ENCODE data around the gene URAD.
"Not testable (repeated sequence)": the region's sequence is repeated elsewhere in the genome, so short reads cannot be mapped to it uniquely, and the experiment has no call there.

The URAD gene

DNA sequence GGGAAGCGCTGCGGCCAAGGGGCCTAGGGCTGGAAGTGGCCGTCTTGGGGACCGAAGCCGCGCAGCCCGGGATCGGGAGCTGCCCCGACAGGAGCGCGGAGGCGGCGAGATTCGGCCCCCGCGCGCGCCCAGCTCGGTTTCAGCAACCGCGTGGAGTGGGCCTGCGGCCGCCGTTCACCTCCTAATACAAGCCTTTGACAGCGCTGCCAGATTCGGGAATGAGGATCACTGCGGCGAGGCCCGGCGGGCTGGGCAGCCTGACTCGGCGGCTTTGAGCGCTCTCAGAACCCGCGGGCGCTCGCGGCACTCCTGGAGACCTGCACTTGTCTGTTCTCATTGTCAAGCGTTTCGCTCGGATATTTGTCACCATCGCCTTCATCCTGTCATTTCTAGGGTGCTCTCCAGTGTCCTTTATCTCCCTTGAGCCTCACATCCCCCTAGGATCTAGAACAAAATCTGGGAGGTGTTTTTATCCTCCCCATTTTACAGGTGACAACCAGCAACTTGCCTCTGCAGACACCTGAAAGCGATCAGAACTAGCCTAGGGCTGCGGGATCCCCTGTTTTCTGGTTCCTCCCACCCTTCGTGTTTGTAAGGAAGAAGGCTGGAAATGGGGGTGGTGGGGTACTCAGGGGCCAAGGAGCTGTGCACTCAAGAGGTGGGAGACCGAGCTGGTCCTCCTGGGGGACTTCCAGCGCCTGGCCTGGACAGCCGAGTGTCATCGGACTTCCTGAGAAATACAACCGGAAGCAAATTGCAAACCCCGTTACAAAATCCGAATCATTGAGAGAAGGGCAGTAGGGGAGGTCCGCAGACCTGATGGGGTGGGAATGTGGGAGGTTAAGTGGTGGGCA lies 17.9 kb downstream of the URAD start:
- DNase-seq (ENCODE audit: low read depth in 2 of 2): no peak

DNA sequence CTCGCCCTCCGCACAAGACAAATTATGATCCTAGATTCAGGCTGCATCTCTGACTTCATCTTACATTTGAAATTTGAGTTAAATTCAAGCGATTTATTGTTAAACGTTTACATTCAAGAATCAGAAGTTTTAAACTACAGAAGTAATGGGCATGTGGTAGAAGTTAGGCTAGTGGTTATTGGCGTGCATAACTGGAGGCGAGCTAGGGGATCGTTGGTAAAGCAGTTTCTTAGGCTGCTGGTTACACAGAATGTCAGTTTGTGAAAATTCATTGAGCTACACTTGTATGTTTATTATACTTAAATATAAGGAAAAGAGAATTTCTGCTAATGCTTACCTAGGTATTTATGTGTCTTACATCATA lies 18.6 kb downstream of the URAD start:
- no peak for DNase-seq (ENCODE audit: low read depth in 2 of 2)

DNA sequence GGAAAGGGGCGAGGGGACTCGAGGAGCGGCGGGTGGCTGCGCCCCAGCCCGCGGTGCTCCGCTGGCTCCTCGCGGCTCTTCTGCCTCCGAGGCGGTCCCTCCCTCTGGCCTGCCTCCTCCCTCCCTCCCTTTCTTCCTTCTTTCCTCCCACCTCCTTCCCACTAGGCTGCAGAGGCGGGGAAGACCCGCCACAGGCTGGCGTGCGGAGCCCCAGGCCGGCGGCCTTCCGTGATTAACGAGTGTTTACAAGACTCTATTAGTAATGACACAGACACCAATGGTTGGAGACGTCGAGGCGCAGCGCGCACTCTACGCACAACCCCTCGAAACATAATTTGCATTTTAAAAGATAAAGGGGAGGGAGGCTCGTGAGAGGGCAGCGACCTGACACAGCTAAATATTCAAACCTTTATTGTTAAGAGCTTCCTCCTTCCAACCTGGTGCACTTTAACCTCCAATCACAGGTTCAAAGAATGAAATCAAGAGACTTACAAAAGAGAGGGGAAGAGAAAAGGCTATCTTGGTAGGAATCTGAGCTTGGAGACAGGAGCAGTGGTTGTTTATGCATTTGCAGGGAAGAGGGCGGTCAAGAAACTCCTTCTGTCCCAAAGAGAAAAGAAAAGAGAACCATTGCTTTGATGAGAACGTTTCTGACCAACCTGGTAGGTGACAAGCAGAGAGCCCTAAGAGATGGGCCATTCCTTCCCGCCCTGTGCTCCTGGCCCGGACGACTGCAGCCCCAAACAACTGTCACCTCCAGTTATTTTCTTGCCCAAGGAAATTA lies 19.2 kb downstream of the URAD start, which contains the start of gene CDX2:
TSS of gene CDX2 (minus strand) at position 234 of the 784 bp plus-strand sequence. CDS start 309 bp downstream, outside the sequence.
- DNase-seq (ENCODE audit: low read depth in 2 of 2): no peak

DNA sequence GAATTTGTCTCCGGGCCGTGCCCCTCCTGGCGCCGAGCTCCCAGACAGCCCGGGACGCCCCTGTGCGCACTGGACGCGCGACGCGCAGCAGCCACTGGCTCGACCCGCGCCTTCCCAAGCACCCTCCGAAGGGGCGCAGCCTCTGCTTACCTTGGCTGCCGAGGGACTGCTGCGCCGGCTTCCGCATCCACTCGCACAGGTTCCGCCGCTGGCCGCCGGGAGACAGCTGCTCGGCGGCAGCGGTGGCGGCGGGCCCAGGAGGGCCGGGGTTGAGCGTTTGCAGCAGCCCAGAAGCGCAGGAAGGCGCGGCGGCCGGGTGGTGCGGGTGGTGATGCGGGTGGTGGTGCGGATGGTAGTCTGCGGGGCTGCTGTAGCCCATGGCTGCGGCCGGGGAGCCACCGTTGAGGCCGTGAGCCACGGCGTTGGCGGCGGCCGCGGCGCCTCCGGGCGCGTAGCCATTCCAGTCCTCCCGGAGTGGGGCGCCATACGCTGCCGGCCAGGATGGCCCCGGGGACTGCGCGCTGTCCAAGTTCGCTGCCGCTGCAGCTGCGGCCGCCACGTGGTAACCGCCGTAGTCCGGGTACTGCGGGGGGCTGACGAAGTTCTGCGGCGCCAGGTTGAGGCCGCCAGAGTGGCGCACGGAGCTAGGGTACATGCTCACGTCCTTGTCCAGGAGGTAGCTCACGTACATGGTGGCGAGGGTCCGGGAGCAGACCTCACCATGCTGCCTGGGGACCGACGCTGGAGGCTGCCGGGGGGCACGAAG lies 20.0 kb downstream of the URAD start:
- no peak for DNase-seq (ENCODE audit: low read depth in 2 of 2)

DNA sequence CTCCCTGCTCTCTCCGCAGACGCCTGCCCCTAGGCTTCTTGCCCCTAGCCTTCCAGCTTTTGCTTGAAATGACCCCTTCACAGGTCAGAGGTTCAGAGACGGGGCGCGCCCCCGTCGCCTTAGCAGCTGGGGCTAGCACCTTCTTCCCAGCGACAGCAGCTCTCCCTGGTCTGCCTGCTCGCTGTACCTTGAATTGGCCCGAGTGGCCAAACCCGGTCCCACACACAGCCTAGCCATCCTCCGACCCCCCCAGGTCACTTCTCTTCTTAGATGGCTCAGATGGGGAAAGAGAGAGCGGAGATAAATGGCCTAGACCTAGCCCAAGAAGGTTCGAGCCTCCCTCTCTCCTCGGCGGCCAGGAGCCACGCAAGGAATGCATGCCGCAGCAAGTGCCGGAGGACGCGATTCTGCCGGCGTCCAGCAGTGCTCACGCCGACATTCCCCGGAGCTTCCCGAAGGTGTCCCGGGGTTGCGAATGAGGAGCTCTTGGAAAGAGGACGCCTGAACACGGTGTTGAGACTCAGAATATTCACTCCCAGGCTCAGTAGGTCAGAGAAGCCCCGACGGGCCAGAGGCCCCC lies 20.7 kb downstream of the URAD start:
- no peak for DNase-seq (ENCODE audit: low read depth in 2 of 2)

DNA sequence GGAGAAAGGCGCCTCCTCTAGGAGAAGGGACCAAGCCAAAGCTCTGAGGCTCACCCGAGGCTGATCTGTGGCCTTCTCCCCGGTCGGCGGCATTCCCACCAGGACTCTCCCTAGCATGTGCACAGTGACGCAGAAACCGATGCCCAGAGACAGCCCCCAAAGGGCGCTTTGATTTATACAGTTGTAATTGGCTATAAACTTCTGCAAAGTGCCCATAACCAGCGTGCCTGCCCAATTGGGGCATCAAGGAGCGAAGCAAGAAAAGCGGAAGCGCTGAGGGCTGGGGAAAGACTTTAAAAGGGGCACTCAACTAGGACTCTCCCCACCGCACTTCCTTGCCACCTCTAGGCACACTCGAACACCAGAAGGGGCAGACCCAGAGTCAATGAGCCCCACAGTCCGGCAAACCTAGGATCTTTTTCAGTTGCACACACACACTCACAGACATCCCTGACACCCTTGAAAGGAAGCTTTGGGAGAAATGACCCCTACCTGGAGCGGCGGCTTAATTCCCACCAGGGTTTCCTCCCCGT lies 21.2 kb downstream of the URAD start:
- DNase-seq (ENCODE audit: low read depth in 2 of 2): no peak

DNA sequence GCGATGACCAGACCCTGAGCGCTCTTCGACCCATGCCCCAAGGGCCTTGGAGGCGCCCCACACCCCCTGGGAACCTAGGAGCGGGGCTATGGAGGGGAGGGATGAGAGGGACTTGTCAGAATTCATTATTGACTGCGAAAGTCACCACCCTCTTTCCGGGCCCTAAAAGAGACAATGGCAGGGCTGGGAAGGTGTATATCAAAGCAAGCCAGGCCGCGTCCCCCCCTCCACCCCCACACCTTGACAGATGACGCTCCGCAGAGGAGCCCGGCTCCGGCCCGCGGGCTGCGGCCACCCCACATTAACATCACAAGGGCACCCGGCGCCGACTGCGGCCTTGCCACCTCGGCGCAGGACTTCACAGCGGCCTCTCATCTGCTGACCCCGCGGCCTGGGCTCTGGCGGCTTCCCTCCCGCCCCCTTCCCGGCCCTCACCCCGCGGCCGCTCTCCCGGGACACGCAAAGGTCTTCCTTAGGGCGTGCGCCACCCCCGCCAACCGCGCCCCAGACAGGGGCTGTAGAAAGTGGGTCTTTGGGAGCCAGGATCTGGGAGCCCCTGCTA lies 21.8 kb downstream of the URAD start:
- DNase-seq (ENCODE audit: low read depth in 2 of 2): no peak

DNA sequence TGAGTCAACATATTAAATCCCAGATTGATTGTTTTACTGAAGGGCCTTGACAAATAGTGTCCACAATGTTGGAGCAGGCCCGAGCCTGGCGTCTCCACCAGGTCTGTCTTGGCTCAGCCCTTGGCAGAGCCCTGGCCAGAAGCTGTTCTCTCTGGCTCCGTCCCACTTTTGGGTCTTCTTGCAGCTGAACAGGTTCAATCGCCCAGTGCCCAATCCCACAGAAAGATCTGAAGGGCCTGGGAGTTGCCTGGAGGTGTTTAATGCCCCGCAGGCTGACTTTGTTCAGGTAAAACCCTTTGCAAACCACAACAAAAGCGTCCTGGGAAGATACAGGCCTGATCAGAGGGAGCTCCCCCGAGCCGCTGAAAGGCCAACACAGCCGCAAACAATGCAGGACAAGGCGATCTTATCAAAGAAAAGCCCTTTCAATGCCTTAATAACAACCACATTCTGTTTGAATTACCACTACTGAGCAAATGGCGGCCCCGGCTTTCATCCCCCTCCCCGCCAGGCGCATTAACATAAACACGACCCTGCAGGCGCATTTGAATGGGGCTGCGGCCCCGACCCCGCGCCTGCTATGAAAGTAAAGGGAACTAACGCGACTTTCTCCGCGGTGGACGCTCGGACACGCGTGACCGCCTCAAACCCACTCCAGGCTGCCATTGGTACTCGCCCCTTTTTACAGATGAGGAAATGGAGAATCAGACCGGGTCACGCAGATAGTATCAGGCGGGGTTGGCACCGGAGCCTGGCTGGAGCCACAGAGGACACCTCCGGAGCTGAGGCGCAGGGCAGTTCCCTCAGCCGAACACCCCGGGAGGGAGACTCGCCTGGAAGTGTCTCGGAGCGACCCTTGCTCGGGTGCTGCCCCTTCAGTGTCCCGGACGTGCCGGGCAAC lies 22.5 kb downstream of the URAD start:
- no peak for DNase-seq (ENCODE audit: low read depth in 2 of 2)

DNA sequence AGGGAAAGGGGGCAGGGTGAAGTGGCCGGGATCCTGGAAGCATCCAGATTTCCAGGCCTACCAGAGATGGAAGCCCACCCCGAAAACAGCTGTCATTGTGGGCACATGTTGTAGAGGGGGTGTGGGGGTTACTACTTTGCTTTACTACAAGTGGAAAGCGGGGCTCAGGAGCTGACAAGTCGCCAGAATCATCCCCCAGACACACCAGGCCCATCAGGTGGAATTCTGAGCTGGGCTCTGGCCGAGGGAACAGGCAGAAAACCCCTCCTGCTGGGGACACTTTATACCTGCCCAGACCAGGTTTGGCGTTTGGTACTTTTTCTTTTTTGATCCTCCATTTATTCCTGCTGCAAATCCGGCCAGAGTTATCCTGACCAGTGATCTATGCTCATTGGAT lies 23.2 kb downstream of the URAD start:
- no peak for DNase-seq (ENCODE audit: low read depth in 2 of 2)

DNA sequence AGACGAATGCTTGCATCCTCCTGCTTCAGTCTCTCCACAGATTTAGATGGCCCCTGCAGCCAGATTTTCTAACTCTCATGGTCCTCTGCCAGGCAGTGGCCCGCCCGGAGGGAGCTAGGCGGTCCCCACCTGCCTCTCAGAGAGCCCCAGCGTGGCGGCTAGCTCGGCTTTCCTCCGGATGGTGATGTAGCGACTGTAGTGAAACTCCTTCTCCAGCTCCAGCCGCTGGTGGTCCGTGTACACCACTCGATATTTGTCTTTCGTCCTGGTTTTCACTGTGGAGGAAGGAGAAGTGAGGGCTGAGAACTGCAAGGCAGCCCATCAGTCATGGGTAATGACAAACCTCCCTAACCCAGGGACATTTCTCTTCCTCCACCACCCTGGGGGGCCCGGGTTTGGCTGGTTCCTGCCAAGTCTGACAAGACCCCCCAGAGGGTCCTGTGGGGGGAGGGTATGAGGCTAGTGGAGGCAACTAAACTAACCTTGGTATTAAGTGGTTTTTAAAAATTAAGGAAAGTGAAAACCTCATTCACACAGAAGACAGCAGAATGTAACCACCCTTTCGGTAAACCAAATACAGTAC lies 23.7 kb downstream of the URAD start:
- no peak for DNase-seq (ENCODE audit: low read depth in 2 of 2)

DNA sequence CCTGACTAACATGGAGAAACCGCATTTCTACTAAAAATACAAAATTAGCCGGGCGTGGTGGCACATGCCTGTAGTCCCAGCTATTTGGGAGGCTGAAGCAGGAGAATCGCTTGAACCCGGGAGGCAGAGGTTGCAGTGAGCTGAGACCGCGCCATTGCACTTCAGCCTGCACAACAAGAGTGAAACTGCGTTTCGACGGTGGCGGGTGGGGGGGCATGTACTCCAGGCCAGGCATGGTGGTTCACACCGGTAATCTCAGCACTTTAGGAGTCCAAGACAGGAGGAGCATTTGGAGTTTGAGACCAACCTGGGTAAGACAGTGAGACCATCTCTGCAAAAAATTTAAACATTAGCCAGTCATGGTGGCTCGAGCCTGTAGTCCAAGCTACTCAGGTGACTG lies 24.3 kb downstream of the URAD start:
- not testable (repeated sequence) for DNase-seq (ENCODE audit: low read depth in 2 of 2)

DNA sequence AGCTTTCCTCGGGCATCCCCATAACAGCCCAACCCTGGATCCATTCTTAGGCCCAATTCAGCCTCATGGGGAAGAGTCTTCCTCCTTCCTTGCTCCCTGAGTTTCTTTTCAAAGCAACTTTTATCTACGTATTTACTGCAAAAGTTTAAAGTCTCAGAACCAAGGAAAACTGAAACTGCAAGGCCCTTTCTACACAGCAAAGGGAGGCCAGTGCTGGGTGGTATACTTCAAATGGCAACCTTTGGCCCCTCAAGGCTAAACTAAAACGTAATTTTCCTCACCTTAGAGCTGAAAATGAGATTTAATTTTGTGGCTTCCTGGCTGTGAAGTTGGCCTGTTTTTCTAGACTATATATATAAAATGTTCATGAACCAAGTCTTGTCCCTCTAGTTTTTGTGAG lies 25.0 kb downstream of the URAD start:
- DNase-seq (ENCODE audit: low read depth in 2 of 2): no peak

DNA sequence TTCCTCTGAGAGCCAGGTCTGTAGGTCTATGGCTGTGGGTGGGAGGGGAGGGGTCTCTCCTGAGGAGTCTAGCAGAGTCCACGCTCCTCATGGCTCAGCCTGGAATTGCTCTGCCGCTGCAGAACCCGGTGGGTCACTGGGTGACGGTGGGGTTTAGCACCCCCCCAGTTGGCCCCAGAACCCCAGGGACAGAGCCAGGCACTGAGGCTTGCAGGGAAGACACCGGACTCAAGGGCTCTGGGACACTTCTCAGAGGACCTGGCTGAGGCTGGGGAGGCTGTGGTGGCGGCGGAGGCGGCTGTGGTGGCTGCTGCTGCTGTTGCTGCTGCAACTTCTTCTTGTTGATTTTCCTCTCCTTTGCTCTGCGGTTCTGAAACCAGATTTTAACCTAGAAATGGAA lies 25.5 kb downstream of the URAD start:
- no peak for DNase-seq (ENCODE audit: low read depth in 2 of 2)

DNA sequence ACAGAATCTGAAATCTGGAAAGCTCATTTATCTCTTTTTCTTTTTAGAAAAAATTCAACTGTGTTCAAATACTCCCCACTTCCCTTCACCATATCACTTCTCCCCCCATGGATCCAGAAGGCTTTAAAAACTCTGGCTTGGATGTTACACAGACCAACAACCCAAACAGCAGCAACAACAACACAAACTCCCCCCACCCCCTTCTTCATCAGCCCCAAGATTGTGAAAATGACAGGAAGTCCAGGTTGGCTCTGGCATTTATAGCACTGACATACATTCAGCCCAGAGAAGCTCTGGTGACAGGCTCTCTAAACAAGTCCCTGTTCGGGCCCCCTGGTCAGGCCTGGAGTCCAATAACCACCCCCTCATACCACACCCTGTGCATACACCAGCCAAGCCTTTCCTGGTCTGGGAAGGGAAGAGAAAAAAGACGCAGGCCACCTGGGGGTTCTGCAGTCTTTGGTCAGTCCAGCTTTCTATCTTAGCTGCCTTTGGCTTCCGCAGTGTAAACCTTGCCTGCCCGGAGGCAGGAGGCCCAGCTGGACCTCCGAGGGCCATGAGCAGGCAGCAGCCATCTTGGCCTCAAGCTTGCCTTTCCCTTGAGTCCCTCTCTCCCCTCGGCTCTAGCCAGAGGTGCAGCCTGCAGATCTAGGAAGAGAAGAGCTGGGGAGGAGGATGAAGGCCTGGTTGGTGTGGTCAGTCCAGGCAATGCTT lies 26.2 kb downstream of the URAD start:
- DNase-seq (ENCODE audit: low read depth in 2 of 2): no peak

DNA sequence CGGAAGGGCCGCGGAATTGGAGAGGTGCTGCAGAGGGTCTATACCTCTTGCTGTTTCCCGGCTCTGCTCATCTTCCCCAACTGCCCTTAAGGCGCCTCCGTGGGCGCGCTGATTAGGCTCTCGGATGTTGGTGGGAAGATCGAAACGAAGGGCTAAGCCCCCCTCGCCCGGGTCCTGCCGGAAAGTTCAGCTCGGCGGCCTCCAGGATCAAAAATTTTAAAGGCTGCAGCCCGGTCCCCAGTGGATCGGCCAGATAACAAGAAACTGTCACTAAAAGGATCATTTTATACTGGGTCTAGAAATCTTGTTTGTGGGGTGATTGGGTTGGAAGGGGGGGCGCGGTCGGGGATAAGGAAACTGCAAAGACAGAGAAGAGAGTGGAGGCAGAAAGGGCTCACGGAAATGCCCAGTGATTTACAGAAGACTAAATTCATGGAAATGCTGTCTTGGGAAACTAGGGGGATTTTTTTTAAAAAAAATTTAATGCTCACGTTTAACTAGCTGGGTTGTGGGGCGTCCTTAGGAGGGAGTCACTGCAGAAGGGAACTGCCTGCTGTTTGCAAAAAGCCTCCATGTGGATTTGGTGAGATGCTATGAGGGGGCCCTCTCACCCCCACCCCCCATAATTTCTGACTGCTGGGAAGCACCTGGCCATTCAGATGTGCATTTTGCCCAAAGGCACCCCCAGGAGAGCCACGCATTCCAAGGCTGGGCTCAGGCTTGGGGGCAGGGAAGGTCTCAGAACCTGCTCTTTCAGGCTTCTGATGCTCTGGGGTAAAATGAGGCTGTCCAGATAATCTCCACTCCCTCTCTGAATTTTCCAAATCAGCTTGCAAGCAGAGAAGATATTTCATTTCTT lies 27.0 kb downstream of the URAD start:
- no peak for DNase-seq (ENCODE audit: low read depth in 2 of 2)

DNA sequence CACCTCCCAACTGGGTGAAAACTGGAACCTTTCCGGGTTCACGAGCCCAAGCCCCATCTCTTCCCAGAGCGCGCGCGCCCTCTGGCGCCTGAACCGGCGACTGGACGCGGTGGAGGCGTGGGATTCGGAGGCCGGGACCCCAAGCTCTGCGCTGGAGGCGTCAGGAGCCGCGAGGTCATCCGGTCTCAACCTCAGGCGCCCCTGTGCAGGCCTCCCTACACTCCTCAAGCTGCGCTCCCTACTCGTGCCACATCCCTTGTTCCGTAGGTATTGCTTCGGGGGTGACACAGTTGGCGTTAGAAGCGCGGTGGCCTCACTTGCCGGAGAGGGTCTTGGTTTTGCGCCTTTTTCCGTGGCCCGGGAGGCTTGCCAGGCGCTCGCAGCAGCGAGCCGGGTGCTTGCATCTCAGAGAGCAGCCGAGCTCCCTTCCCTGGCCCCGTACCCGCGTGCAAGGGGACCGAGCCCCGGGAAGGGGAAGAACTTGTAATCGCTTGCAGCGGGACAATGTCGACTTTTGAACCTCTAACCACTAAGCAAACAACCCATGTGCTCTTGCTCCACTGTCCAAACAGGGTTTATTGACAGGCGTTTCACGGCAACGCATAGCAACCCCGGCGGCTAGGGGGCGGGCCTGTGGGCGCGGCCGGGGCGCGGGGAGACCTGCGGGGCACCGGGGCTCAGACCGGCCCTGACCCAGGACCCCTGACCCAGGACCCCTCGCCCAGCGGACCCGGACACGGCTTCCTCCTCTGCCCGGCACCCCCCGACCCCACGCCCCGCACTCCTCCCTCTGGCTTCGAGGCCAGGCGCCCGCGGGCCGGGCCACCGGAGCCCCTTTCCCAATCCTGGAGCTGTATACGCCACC lies 27.9 kb downstream of the URAD start:
- DNase-seq (ENCODE audit: low read depth in 2 of 2): peak in 1 of 2 donors; percentile 21

DNA sequence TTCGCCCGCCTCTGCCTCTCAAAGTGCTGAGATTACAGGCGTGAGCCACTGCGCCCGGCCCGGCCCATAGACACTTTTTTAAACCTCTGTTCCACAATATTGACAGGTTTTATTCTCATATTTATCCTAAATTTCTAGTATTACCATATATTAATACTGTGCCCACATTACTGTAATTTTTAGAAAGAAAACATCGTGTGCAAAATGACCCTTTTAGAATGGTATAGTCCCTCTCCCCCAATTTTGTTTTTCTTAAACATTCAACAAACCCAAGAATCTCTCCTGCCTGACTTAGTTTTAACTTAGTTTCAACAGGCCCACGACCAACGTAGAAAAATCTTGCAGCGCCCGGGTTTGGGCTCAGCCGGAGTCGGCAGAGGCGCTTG lies 28.5 kb downstream of the URAD start:
- no peak for DNase-seq (ENCODE audit: low read depth in 2 of 2)
